Renal cortex interstitium (tissue), 11 donors: ENCODE data around the gene GJA3. TPM values are rescaled to one million over a fixed set of nuclear protein-coding genes. Genes with fewer than 3 reads are reported as not detected.
A peak's percentile ranks its signal among the peaks of the same experiment; 100 is the strongest.

Experiments used
- DNase-seq, 11 donors: peaks; one replicate each; pipeline ENCODE4 v3.0.0-alpha.2; 2013; ENCODE audit warnings: low read depth in 9 of 11, low spot score in 4 of 11; ENCODE audit errors: extremely low read depth in 1 of 11
- polyA plus RNA-seq, 3 donors: library from polyadenylated mRNA; unstranded; fragments of 120-200 nt; gene quantifications; one replicate each; pipeline ENCODE4 v1.2.1, GENCODE V29; 2013; ENCODE audit not compliant: insufficient read length in 3 of 3

The GJA3 gene
- polyA plus RNA-seq, 3 donors = 10.9 to 13.8 (median 11.6) TPM

- no peak for DNase-seq
Observed at GRCh38 chr13:20121159-20121525, 39.7 kb downstream of the GJA3 start.

- no peak for DNase-seq
Observed at GRCh38 chr13:20119960-20120359, 40.9 kb downstream of the GJA3 start.

- peak in 3 of 11 donors; percentile 23 to 44 (median 43) for DNase-seq
Observed at GRCh38 chr13:20118268-20119140, 42.3 kb downstream of the GJA3 start.

GRCh38 chr13:20116213-20116612 lies 44.6 kb downstream of the GJA3 start:
- no peak for DNase-seq

GRCh38 chr13:20114066-20114610 lies 46.7 kb downstream of the GJA3 start:
- DNase-seq = no peak

GRCh38 chr13:20109037-20109436 lies 51.8 kb downstream of the GJA3 start:
- DNase-seq = no peak

- DNase-seq = no peak
Observed at GRCh38 chr13:20106742-20107141, 54.1 kb downstream of the GJA3 start.

- no peak for DNase-seq
Observed at GRCh38 chr13:20105161-20105689, 55.6 kb downstream of the GJA3 start.

GRCh38 chr13:20102525-20103180 lies 58.2 kb downstream of the GJA3 start:
- no peak for DNase-seq

GRCh38 chr13:20101467-20102316 lies 59.2 kb downstream of the GJA3 start:
- no peak for DNase-seq

GRCh38 chr13:20099319-20099718 lies 61.5 kb downstream of the GJA3 start:
- DNase-seq = no peak

GRCh38 chr13:20093951-20094350 lies 66.9 kb downstream of the GJA3 start:
- DNase-seq = no peak

GRCh38 chr13:20090349-20090748 lies 70.5 kb downstream of the GJA3 start:
- no peak for DNase-seq

Other genes with a start within 250 kb of the GJA3 start
- gene ZMYM2, start 202.3 kb downstream of the GJA3 start, polyA plus RNA-seq = 100 to 1,000 TPM in 2 of 3 donors, 10 to 100 TPM in 1; 99.7 to 129 (median 120) TPM
- 1 to 10 TPM; 3.8 to 4.6 (median 4.3) TPM for gene GJB2, start 31.9 kb upstream of the GJA3 start, polyA plus RNA-seq
- 1 to 10 TPM; 2.5 to 5.4 (median 3.0) TPM for gene GJB6, start 71.3 kb upstream of the GJA3 start, polyA plus RNA-seq